NCI-H345 treated with DMSO at 0.1 percent for 48 hours (cell line): Measurements from ENCODE around the gene TFPI.
"Not testable (repeated sequence)": the region's sequence is repeated elsewhere in the genome, so short reads cannot be mapped to it uniquely, and the experiment has no call there.

Experiments
- DNase-seq: peaks from one replicate; lab custom pipeline; 2025; ENCODE audit not compliant: unreplicated experiment; lab: John Stamatoyannopoulos, UW

The TFPI gene

GRCh38 chr2:187529248-187529976, 24.8 kb downstream of the TFPI start:
- no peak for DNase-seq

GRCh38 chr2:187528042-187528441, 26.2 kb downstream of the TFPI start:
- no peak for DNase-seq

DNA sequence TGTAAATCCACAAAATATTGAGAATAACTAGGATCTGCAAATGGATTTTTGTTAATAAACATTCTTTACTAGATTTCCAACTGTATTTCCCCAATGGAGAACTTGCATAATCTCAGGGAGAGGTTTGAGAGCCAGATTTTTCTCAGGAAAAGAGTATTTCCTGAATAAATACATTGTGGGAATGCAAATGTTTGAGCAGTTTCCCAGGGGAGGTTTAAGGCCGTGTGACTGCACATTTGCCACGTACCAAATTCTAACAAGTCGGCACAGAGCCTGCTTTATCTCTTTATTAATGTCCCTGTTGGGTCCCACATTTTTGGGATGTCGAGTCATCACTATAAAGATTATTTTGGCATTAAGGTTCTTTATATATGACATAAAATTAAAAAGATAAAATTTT, 27.0 kb downstream of the TFPI start:
- DNase-seq, result no peak

DNA sequence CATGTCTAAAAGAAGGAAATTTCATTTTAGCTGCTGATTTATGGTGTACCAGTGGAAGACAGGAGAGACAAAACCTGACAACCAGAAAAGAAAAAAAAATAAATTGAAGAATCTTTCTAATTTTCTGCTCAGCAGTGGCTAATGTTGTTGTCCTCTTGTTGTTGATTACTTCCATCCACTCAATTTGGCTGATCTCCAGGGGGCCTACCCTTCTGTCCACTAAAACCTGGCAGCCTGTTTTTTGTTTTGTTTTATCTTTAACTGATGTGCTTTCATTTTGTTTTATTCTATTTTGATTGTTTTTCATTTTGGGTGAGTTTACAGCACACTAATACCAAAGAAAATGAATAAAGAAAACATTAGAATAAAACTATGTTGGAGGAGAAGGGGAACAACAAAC, 27.4 kb downstream of the TFPI start:
- no peak for DNase-seq

DNA sequence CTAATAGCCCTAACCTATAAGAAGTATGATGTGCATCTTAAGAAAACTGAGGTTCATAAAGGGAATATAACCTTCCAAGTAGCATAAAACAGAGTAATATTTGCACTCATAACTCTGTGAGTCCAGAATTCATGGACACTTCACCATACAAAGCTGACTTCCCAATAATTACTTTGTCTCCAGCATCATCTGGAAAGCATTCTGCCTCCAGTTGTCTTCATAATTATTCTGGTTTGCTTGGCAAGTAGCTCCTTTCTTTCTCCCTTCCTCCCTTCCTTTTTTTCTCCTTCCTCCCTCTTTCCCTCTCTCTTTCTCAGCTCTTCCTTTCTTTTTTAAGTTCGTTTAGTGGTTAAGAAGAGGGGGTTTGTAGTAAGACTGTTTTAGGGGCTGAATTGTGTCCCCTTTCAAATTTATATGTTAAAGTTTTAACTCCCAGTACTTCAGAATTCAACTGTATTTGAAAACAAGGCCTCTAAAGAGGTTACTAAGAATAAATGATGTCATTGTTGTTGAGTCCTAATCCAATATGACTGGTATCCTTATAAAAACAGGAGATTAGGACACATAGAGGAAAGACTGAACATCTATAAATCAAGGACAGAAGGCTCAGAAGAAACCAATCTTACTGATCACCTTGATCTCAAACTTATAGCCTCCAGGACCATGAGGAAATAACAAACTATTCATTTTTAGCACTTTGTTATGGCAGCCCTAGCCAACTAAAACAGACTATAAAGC, 28.9 kb downstream of the TFPI start:
- DNase-seq, result no peak

DNA sequence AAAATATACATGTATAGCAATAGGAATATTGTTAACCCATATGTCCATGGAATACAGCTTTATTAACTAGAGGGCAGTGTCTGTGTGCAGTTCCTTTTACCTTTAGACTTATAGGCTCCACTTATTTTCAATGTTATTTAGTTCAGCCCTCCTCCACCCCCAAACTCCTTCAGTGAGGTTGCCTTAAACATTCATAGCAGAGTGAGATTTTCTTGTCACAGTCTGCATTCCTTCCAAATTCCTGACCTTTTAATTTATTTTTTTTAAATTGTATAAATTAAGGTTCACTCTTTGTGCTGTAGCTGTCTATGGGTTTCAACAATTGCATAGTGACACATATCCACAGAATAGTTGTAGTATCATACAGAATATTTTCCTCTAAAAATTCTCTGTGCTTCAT, 30.9 kb downstream of the TFPI start:
- DNase-seq, result no peak

DNA sequence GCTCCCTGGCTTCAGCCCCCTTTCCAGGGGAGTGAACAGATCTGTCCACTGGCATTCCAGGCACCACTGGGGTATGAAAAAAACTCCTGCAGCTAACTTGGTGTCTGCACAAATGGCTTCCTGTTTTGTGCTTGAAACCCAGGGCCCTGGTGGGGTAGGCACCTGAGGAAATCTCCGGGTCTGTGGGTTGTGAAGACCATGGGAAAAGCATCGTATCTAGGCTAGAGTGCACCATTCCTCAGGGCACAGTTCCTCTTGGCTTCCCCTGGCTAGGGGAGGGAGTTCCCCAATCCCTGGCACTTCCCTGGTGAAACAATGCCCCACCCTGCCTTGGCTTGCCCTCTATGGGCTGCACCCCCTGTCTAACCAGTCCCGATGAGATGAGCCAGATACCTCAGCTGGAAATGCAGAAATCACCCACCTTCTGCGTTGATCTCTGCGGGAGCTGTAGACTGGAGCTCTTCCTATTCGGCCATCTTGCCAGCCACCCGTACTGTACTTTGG, 34.1 kb downstream of the TFPI start:
- no peak for DNase-seq

DNA sequence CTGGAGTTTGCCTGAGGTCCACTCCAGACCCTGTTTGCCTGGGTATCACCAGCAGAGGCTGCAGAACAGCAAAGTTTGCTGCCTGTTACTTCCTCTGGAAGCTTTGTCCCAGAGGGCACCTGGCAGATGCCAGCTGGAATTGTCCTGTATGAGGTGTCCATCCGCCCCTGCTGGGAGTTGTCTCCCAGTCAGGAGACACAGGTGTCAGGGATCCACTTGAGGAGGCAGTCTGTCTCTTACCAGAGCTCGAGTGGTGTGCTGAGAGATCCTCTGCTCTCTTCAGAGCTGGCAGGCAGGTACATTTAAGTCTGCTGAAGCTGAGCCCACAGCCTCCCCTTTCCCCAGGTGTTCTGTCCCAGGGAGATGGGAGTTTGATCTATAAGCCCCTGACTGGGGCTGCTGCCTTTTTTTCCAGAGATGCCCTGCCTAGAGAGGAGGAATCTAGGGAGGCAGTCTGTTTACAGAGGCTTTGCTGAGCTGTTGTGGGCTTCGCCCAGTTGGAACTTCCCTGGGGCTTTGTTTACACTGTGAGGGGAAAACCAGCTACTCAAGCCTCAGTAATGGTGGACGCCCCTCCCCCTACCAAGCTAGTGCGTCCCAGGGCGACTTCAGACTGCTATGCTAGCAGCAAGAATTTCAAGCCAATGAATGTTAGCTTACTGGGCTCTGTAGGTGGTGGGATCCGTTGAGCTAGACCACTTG, 34.7 kb downstream of the TFPI start:
- DNase-seq, result peak; percentile 43

DNA sequence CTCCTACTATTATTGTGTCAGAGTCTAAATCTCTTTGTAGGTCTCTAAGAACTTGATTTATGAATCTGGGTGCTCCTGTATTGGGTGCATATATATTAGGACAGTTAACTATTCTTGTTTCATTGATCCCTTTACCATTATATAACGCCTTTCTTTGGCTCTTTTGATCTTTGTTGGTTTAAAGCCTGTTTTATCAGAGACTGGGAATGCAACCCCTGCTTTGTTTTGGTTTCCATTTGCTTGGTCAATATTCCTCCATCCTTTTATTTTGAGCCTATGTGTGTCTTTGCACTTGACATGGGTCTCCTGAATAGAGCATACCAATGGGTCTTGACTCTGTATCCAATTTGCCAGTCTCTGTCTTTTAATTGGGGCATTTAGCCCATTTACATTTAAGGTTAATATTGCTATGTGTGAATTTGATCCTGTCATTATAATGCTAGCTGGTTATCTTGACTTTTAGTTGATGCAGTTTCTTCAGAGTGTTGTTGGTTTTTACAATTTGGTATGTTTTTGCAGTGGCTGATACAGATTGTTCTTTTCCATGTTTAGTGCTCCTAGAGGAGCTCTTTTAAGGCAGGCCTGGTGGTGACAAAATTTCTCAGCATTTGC, 36.4 kb downstream of the TFPI start:
- DNase-seq, result not testable (repeated sequence)

GRCh38 chr2:187516630-187517510, 37.4 kb downstream of the TFPI start:
- DNase-seq, result not testable (repeated sequence)

- DNase-seq, result no peak
Observed at GRCh38 chr2:187514930-187515329, 39.3 kb downstream of the TFPI start.

DNA sequence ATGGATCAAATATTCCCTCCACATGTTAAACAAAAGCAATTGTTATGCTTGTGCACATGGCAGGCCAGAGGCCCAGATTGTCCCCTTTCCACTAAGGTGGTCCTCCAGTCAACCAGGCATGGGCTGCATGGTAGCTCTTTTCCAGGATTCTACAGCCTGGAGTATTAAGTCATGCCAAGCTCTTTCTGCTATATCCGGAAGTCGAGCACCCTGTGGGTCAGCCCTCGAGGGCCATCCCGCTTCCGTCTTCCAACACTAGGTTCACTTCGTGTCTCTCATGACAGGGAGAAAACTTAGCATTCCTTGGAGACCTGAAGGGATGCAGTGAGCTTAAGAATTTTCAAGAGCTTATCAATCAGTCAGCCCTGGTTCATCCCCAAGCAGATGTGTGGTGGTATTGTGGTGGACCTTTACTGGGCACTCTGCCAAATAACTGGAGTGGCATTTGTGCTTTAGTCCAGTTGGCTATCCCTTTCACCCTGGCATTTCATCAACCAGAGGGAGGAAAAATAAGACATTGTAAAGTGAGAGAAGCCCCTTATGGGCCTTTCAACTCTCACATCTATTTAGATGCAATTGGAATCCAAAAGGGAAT, 39.9 kb downstream of the TFPI start:
- not testable (repeated sequence) for DNase-seq

DNA sequence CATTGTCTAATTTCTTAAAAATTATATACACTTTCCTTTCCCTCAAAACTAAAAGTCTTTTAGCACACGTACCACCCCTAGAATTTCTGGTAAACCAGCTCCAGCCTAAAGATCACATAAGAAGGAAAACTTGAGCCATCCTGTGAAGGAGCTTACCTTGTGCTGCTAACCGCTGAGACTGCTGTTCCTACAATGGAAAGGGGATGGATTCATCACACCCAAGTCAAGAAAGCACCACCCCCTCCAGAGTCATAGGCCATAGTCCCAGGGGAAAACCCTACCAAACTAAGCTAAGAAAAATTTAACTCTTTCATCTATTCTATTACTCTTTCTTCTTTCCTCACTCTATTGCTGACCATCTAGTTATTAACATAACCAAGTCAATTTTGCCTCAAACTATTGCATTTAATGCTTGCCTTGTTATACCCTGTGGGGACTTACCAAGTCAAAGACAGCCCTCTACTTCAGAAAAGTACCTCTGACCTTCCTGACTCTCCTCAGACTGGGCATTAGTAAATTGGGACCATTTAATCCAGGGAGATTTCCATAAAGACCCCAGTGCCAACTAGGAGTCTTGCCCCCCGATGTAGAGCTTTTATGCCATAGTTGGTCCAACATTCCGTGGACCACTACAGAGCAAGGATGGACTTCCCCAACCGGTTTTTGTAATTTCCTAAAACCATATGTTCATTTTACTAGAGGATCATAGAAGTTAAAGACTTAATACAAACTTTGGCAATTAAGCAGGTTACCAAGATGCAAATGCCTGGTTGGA, 40.6 kb downstream of the TFPI start:
- DNase-seq, result not testable (repeated sequence)

GRCh38 chr2:187511356-187512315, 42.6 kb downstream of the TFPI start:
- DNase-seq, result no peak

DNA sequence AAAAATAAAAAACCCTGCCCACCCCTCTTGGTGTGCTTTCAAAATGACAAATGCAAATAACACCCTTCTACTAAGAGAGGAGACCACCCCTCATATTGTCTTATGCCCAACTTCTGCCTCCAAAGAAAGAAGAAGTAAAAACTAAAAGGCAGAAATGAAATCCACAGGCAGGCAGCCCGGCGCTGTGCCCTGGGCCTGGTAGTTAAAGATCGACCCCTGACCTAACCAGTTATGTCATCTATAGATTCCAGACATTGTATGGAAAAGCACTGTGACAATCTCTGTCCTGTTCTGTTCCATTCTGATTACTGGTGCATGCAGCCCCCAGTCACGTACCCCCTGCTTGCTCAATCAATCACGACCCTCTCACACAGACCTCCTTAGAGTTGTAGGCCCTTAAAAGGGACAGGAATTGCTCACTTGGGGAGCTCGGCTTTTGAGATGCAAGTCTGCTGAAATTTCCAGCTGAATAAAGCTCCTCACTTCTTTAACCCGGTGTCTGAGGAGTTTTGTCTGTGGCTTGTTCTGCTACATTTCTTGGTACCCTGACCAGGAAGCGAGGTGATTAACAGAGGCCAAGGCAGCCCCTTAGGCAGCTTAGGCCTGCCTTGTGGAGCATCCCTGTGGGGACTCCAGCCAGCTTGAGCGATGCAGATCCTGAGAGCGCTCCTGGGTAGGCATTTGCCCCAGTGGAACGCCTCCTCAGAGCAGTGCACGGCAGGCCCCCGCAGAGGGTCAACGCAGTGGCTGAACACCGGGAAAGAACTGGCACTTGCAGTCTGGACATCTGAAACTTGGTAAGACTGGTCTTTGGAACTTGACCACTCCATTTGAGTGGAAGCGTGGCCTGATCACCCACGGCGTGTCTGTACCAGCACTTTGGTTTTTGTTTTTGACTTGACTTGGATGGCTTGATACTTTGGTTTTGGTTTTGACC, 43.5 kb downstream of the TFPI start:
- DNase-seq, result not testable (repeated sequence)

- DNase-seq, result no peak
Observed at GRCh38 chr2:187509667-187510417, 44.4 kb downstream of the TFPI start.
